Sigmoid colon (tissue), 3 donors: Measurements from ENCODE around the gene BAIAP3.

Source experiments
- CTCF ChIP-seq, 4 experiments: fragments of 450-650 bp in 3 of 4; fragments of 200-600 bp in 1 of 4; IDR thresholded peaks; one replicate each; pipeline ENCODE4 v1.5.1; 2016 to 2019; ENCODE audit warnings: antibody characterized with exemption in 4 of 4, mild to moderate bottlenecking in 3 of 4, moderate library complexity in 2 of 4
- POLR2A ChIP-seq, 2 donors: fragments of 450-650 bp; IDR thresholded peaks; one replicate each; pipeline ENCODE4 v1.6.1; 2016; ENCODE audit warnings: antibody characterized with exemption in 2 of 2, mild to moderate bottlenecking in 2 of 2, moderate library complexity in 2 of 2

DNA sequence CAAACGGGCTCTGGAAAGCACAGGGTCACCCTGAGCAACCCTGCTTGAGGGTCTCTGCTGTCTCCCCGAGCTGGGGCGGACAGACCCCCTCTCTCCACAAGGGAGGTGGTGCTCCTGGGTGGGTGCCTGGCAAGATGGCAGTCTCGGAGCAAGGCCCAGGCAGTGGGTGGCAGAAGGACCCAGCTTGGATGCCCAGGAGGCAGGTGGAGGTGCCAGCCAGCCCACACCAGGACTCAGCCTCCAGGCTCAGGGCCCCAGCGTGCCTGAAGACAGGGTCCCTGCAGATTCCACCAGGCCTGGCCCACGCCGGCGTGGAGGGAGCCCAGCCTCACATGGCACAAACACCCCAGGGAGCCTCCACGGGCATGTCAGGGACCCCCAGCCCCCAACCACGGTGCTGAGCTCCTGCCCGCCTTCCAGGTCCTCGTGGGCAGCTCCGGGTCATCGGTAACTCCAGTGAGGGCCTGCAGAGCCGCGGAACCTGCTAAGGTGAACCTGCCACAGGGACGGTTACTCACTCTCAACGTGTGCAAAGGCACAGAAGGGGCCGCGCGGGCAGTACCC lies 60.2 kb downstream of the BAIAP3 start:
- TF ChIP-seq CTCF (IDR thresholded peaks at IDR 0.05) (no peak), POLR2A (IDR thresholded peaks at IDR 0.05) (no peak)
